IMR-90 (cell line): ENCODE data around the gene NDUFV3. TPM values are rescaled to one million over a fixed set of nuclear protein-coding genes. Genes with fewer than 3 reads are reported as not detected.
A peak's percentile ranks its signal among the peaks of the same experiment; 100 is the strongest.

Experiments
- ATAC-seq: fragments of 200-7000 bp; cut with Tn5 transposase; 2 replicates; pipeline ENCODE4 v1.9.1; 2020; ENCODE audit warnings: low read depth, mild to moderate bottlenecking, moderate library complexity
- BruUV-seq: library from RNA; stranded (reverse); fragments of 400-500 nt; replicated peaks from 2 replicates; lab custom pipeline; 2021; lab: Mats Ljungman, UMichigan
- CTCF ChIA-PET: fragments of 300-600 bp; formaldehyde crosslinking; extraction: SDS; loops from one replicate; lab custom pipeline; 2021; ENCODE audit warnings: antibody characterized with exemption; lab: Yijun Ruan, JAX
- POLR2A ChIA-PET: fragments of 300-600 bp; sonication (Branson Sonifier 250); formaldehyde crosslinking; loops from one replicate; lab custom pipeline; 2022; ENCODE audit warnings: antibody characterized with exemption; ENCODE audit not compliant: unreplicated experiment; lab: Charles Lee
- DNase-seq: peaks from one replicate; pipeline ENCODE4 v3.0.0; 2013
- H2AFZ ChIP-seq: replicated peaks from 2 replicates; pipeline ENCODE3; 2013; ENCODE audit warnings: low read length, mild to moderate bottlenecking; ENCODE audit not compliant: poor library complexity
- H2AK5ac ChIP-seq: 2 replicates; pipeline ENCODE4 v1.6.1; 2013; ENCODE audit warnings: low read depth, low read length, inconsistent platforms
- H2AK9ac ChIP-seq: replicated peaks from 2 replicates; pipeline ENCODE3; 2013; ENCODE audit warnings: mild to moderate bottlenecking, low read depth, low read length, moderate library complexity; ENCODE audit not compliant: poor library complexity
- H2BK120ac ChIP-seq: 2 replicates; pipeline ENCODE4 v1.6.1; 2013; ENCODE audit warnings: low read depth, low read length, inconsistent platforms
- H2BK15ac ChIP-seq: 3 replicates; pipeline ENCODE4 v1.6.1; 2013; ENCODE audit warnings: low read depth, low read length, inconsistent platforms
- H2BK20ac ChIP-seq: 2 replicates; pipeline ENCODE4 v1.6.1; 2013; ENCODE audit warnings: low read depth, mild to moderate bottlenecking, inconsistent platforms, low read length, moderate library complexity
- H2BK5ac ChIP-seq: 2 replicates; pipeline ENCODE4 v1.6.1; 2013; ENCODE audit warnings: mild to moderate bottlenecking, low read depth, low read length, inconsistent platforms; ENCODE audit not compliant: poor library complexity, severe bottlenecking
- H3K14ac ChIP-seq: replicated peaks from 2 replicates; pipeline ENCODE4 v1.6.1; 2013; ENCODE audit warnings: low read depth, low read length, inconsistent platforms
- H3K18ac ChIP-seq: 2 replicates; pipeline ENCODE4 v1.6.1; 2013; ENCODE audit warnings: low read depth, low read length, control low read depth
- H3K23ac ChIP-seq: 2 replicates; pipeline ENCODE4 v1.6.1; 2013; ENCODE audit warnings: low read depth, low read length, inconsistent platforms
- H3K27ac ChIP-seq: 2 replicates; pipeline ENCODE4 v1.5.1; 2013; ENCODE audit warnings: mild to moderate bottlenecking, control low read depth, low read length; ENCODE audit not compliant: insufficient read depth
- H3K27me3 ChIP-seq: 2 replicates; pipeline ENCODE4 v1.6.1; 2013; ENCODE audit warnings: low read length; ENCODE audit not compliant: control insufficient read depth, insufficient read depth
- H3K36me3 ChIP-seq: 2 replicates; pipeline ENCODE4 v1.6.1; 2013; ENCODE audit warnings: low read length, mixed read lengths; ENCODE audit not compliant: control insufficient read depth, insufficient read depth
- H3K4ac ChIP-seq: 2 replicates; pipeline ENCODE4 v1.6.1; 2013; ENCODE audit warnings: low read depth, low read length, inconsistent platforms
- H3K4me1 ChIP-seq: 2 replicates; pipeline ENCODE4 v1.6.1; 2013; ENCODE audit warnings: low read length, mixed read lengths; ENCODE audit not compliant: control insufficient read depth, insufficient read depth
- H3K4me2 ChIP-seq: 2 replicates; pipeline ENCODE4 v1.6.1; 2013; ENCODE audit warnings: low read depth, mild to moderate bottlenecking, control low read depth, low read length, moderate library complexity
- H3K4me3 ChIP-seq: 2 replicates; pipeline ENCODE4 v1.5.1; 2013; ENCODE audit warnings: low read depth, mild to moderate bottlenecking, control low read depth, low read length, moderate library complexity; ENCODE audit not compliant: insufficient read depth
- H3K56ac ChIP-seq: 2 replicates; pipeline ENCODE4 v1.6.1; 2013; ENCODE audit warnings: low read length, inconsistent platforms; ENCODE audit not compliant: insufficient read depth; ENCODE audit errors: extremely low read depth
- H3K79me1 ChIP-seq, 2 experiments: 2 replicates each; pipeline ENCODE4 v1.6.1; 2013; ENCODE audit warnings: low read length in 2 of 2, inconsistent platforms in 1 of 2, low read depth in 1 of 2
- H3K9ac ChIP-seq: 2 replicates; pipeline ENCODE4 v1.6.1; 2013; ENCODE audit warnings: low read depth, low read length, control low read depth
- H3K9me1 ChIP-seq: 2 replicates; pipeline ENCODE4 v1.6.1; 2013; ENCODE audit warnings: low read length, inconsistent platforms; ENCODE audit not compliant: insufficient read depth
- H3K9me3 ChIP-seq: 2 replicates; pipeline ENCODE4 v1.6.1; 2013; ENCODE audit warnings: low read length; ENCODE audit not compliant: control insufficient read depth, insufficient read depth
- H4K20me1 ChIP-seq: 2 replicates; pipeline ENCODE4 v1.6.1; 2013; ENCODE audit warnings: low read length, inconsistent platforms; ENCODE audit not compliant: insufficient read depth
- H4K5ac ChIP-seq: 2 replicates; pipeline ENCODE4 v1.6.1; 2013; ENCODE audit warnings: mild to moderate bottlenecking, low read depth, low read length, control low read depth
- H4K8ac ChIP-seq, 2 experiments: 2 replicates each; pipeline ENCODE4 v1.6.1; 2013; ENCODE audit warnings: low read depth in 2 of 2, low read length in 2 of 2, control low read depth in 1 of 2, inconsistent platforms in 1 of 2
- H4K91ac ChIP-seq: 2 replicates; pipeline ENCODE4 v1.6.1; 2013; ENCODE audit warnings: low read depth, low read length, inconsistent platforms; ENCODE audit not compliant: insufficient read depth
- BHLHE40 ChIP-seq: fragments of 150-350 bp; IDR thresholded peaks from 2 replicates; pipeline ENCODE4 v1.6.1; 2016; ENCODE audit warnings: mild to moderate bottlenecking, low read depth, low read length
- CEBPB ChIP-seq: IDR thresholded peaks from 2 replicates; pipeline ENCODE4 v1.6.1; 2012; ENCODE audit warnings: low read depth, low read length, improper control_type of control experiment
- CHD1 ChIP-seq: IDR thresholded peaks from 2 replicates; pipeline ENCODE4 v1.6.1; 2012; ENCODE audit warnings: low read depth, low read length, improper control_type of control experiment
- CTCF ChIP-seq: conservative IDR thresholded peaks from 2 replicates; pipeline ENCODE4 v1.5.1; 2012; ENCODE audit warnings: mild to moderate bottlenecking, low read depth, low read length, improper control_type of control experiment
- ELK1 ChIP-seq: fragments of 150-350 bp; IDR thresholded peaks from 2 replicates; pipeline ENCODE4 v1.6.1; 2016; ENCODE audit warnings: low read depth, mild to moderate bottlenecking, low read length, moderate library complexity, borderline replicate concordance
- FOS ChIP-seq: fragments of 150-350 bp; IDR thresholded peaks from 2 replicates; pipeline ENCODE4 v1.6.1; 2016; ENCODE audit warnings: low read depth, low read length
- MAFK ChIP-seq: IDR thresholded peaks from 2 replicates; pipeline ENCODE4 v1.6.1; 2012; ENCODE audit warnings: low read depth, low read length, improper control_type of control experiment
- MAZ ChIP-seq: IDR thresholded peaks from 2 replicates; pipeline ENCODE4 v1.6.1; 2012; ENCODE audit warnings: low read depth, mild to moderate bottlenecking, low read length, improper control_type of control experiment, moderate library complexity, borderline replicate concordance
- MXI1 ChIP-seq: IDR thresholded peaks from 2 replicates; pipeline ENCODE4 v1.6.1; 2012; ENCODE audit warnings: low read depth, mild to moderate bottlenecking, low read length, moderate library complexity, borderline replicate concordance
- NFE2L2 ChIP-seq: fragments of 150-350 bp; IDR thresholded peaks from 2 replicates; pipeline ENCODE4 v1.6.1; 2016; ENCODE audit warnings: low read depth, mild to moderate bottlenecking, low read length
- POLR2A ChIP-seq: IDR thresholded peaks from 2 replicates; pipeline ENCODE4 v1.6.1; 2012; ENCODE audit warnings: mild to moderate bottlenecking, low read depth, low read length
- RAD21 ChIP-seq: IDR thresholded peaks from 2 replicates; pipeline ENCODE4 v1.6.1; 2012; ENCODE audit warnings: low read length, improper control_type of control experiment
- RCOR1 ChIP-seq: IDR thresholded peaks from 2 replicates; pipeline ENCODE4 v1.6.1; 2012; ENCODE audit warnings: mild to moderate bottlenecking, low read length, improper control_type of control experiment; ENCODE audit not compliant: insufficient replicate concordance
- RFX5 ChIP-seq: IDR thresholded peaks from 2 replicates; pipeline ENCODE4 v1.8.0; 2012; ENCODE audit warnings: low read depth, mild to moderate bottlenecking, low read length, moderate library complexity
- SMC3 ChIP-seq: fragments of 150-350 bp; IDR thresholded peaks from 2 replicates; pipeline ENCODE4 v1.6.1; 2016; ENCODE audit warnings: low read depth, mild to moderate bottlenecking, antibody characterized with exemption, low read length, moderate library complexity
- USF2 ChIP-seq: fragments of 150-350 bp; IDR thresholded peaks from 2 replicates; pipeline ENCODE4 v1.6.1; 2017; ENCODE audit warnings: mild to moderate bottlenecking, antibody characterized with exemption, low read length, low read depth
- WGBS, 2 experiments: methylation state at CpG; one replicate each; pipeline versions ENCODE4 v1.1.5 to v1.1.7; 2013; ENCODE audit warnings: missing lambda C conversion rate in 2 of 2; ENCODE audit not compliant: insufficient read length in 1 of 2; ENCODE audit errors: extremely low coverage in 2 of 2; 5-methylcytosine and 5-hydroxymethylcytosine counted together
- dilution Hi-C: fragments of 300-500 bp; cut with HindIII; formaldehyde crosslinking; loops from one replicate; pipeline ENCODE4 v1.14.3; 2018; ENCODE audit warnings: low sequenced_read_pairs; ENCODE audit not compliant: unreplicated experiment
- in situ Hi-C: fragments of 300-500 bp; cut with MboI; formaldehyde crosslinking; loops from 3 replicates; pipeline ENCODE4 v1.14.3; 2019; ENCODE audit warnings: low sequenced_read_pairs, inconsistent platforms, mixed read lengths
- intact Hi-C: fragments of 100-400 bp; cut with micrococcal nuclease; formaldehyde crosslinking; loops from 2 replicates; pipeline ENCODE4 v1.10.0; 2022
- polyA plus RNA-seq, 3 experiments: library from polyadenylated mRNA; depleted of rRNA; stranded (reverse); fragments of >200 nt; gene quantifications; 2 replicates each; pipeline ENCODE4 v1.2.3, GENCODE V29; 2012; ENCODE audit warnings: low replicate concordance in 1 of 3
- total RNA-seq: library from RNA; depleted of rRNA; stranded (reverse); fragments of >200 nt; gene quantifications from 2 replicates; pipeline ENCODE4 v1.2.3, GENCODE V29; 2012

Gene NDUFV3
- total and polyA plus RNA-seq, 2 of the 4 experiments (the other 2 are of a cell fraction) = 38.5 to 55.6 TPM

GRCh38 chr21:42905195-42905594 is 12.1 kb downstream of the NDUFV3 start:
- BruUV-seq = no TSS peak
- Histone ChIP-seq H3K56ac (no peak overlapping the region), H3K79me1 (peaks cover 9 to 37% of the 10 kb centered on the region in 2 experiments), H3K27me3 (no peaks in the 10 kb centered on the region), H2AFZ (no peak overlapping the region), H3K4me2 (no peak overlapping the region), H3K4me3 (no peak overlapping the region), H3K9me3 (no peaks in the 10 kb centered on the region), H2BK15ac (no peak overlapping the region), H3K4me1 (no peaks in the 10 kb centered on the region), H3K27ac (no peak overlapping the region), H3K9me1 (peaks cover 2% of the 10 kb centered on the region; the same call in 1 of the 2 replicates), H3K14ac (no peak overlapping the region), H3K36me3 (peaks cover 48% of the 10 kb centered on the region), H4K8ac (no peak overlapping the region), H2BK120ac (no peak overlapping the region), H2AK9ac (no peak overlapping the region), H2AK5ac (no peak overlapping the region), H3K4ac (no peak overlapping the region), H2BK20ac (no peak overlapping the region), H3K23ac (no peak overlapping the region), H3K18ac (no peak overlapping the region), H4K91ac (no peak overlapping the region), H2BK5ac (no peak overlapping the region), H4K5ac (no peak overlapping the region), H3K9ac (no peak overlapping the region), H4K20me1 (peaks cover 16% of the 10 kb centered on the region)
- TF ChIP-seq POLR2A (no peak), USF2 (no peak), CEBPB (no peak), MXI1 (no peak), MAZ (no peak), RFX5 (no peak), NFE2L2 (no peak), MAFK (no peak), BHLHE40 (no peak), CTCF (no peak), CHD1 (no peak), RAD21 (no peak), FOS (no peak), ELK1 (no peak), RCOR1 (no peak), SMC3 (no peak)
- no peak for ATAC-seq
- in situ Hi-C loops (no loop called here), intact Hi-C loops (no loop called here), dilution Hi-C loops (no loop called here)
- WGBS, 2 experiments = 100% methylated on average over 4 of the region's 8 CpGs; no CpG with 5 or more reads in 1 of the 2 experiments
- ChIA-PET POLR2A (no interaction called here), CTCF (no interaction called here)
- peak; percentile 7 for DNase-seq
